DND-41 (cell line): ENCODE data around the gene SERPINH1.

ENCODE experiments used
- CTCF ChIP-seq: IDR thresholded peaks from 2 replicates; pipeline ENCODE4 v1.5.1; 2012; ENCODE audit warnings: borderline replicate concordance, low read length, moderate library complexity, mild to moderate bottlenecking; ENCODE audit not compliant: poor library complexity, severe bottlenecking; ENCODE audit errors: extremely low read depth
- EZH2 ChIP-seq: IDR thresholded peaks from 3 replicates; pipeline ENCODE4 v1.6.1; 2012; ENCODE audit warnings: borderline replicate concordance, low read depth, mild to moderate bottlenecking, moderate library complexity, low read length, inconsistent platforms; ENCODE audit not compliant: severe bottlenecking

- TF ChIP-seq EZH2, result no peak
- no peak for TF ChIP-seq CTCF
Measured at GRCh38 chr11:75611823-75612222, 49.8 kb downstream of the SERPINH1 start.
